Astrocyte (in vitro differentiated cells and primary cell): Measurements from ENCODE around the gene FBXL7. TPM values are rescaled to one million over a fixed set of nuclear protein-coding genes. Genes with fewer than 3 reads are reported as not detected.
A peak's percentile ranks its signal among the peaks of the same experiment; 100 is the strongest.

ENCODE experiments used
- DNase-seq: peaks from one replicate; pipeline ENCODE4 v3.0.0-alpha.2; 2010; ENCODE audit warnings: low read depth
- FAIRE-seq: peaks from 2 replicates; lab custom pipeline; 2011; peaks lifted over from hg19 to GRCh38; lab: Jason Lieb, UNC
- H2AFZ ChIP-seq: 2 replicates; pipeline ENCODE4 v1.6.0; 2012; ENCODE audit warnings: low read depth, low read length, inconsistent platforms
- H3K27ac ChIP-seq: 2 replicates; pipeline ENCODE4 v1.5.1; 2011; ENCODE audit warnings: low read depth, low read length, inconsistent platforms
- H3K27me3 ChIP-seq: 2 replicates; pipeline ENCODE4 v1.6.0; 2011; ENCODE audit warnings: low read length, inconsistent platforms; ENCODE audit not compliant: insufficient read depth
- H3K36me3 ChIP-seq: 2 replicates; pipeline ENCODE4 v1.5.1; 2011; ENCODE audit warnings: low read length, inconsistent platforms; ENCODE audit not compliant: insufficient read depth
- H3K4me1 ChIP-seq: 2 replicates; pipeline ENCODE4 v1.5.1; 2011; ENCODE audit warnings: low read length, inconsistent platforms; ENCODE audit not compliant: insufficient read depth
- H3K4me2 ChIP-seq: 2 replicates; pipeline ENCODE4 v1.6.0; 2012; ENCODE audit warnings: low read length, inconsistent platforms
- H3K4me3 ChIP-seq: 2 replicates; pipeline ENCODE4 v1.5.1; 2011; ENCODE audit warnings: low read depth, mild to moderate bottlenecking, low read length, inconsistent platforms; ENCODE audit not compliant: insufficient read depth
- H3K79me2 ChIP-seq: 2 replicates; pipeline ENCODE4 v1.6.0; 2012; ENCODE audit warnings: mild to moderate bottlenecking, low read length, inconsistent platforms; ENCODE audit not compliant: insufficient read depth
- H3K9ac ChIP-seq: 2 replicates; pipeline ENCODE4 v1.6.0; 2012; ENCODE audit warnings: mild to moderate bottlenecking, low read length, inconsistent platforms
- H3K9me3 ChIP-seq: 2 replicates; pipeline ENCODE4 v1.5.1; 2012; ENCODE audit warnings: low read depth, mild to moderate bottlenecking, low read length, inconsistent platforms; ENCODE audit not compliant: insufficient read depth
- H4K20me1 ChIP-seq: 2 replicates; pipeline ENCODE4 v1.6.0; 2012; ENCODE audit warnings: low read length, inconsistent platforms; ENCODE audit not compliant: insufficient read depth
- H3K27ac Mint-ChIP-seq: one replicate; pipeline ENCODE4 v1.8.0; 2021; ENCODE audit warnings: mild to moderate bottlenecking, mixed read lengths; ENCODE audit not compliant: unreplicated experiment
- H3K27me3 Mint-ChIP-seq: one replicate; pipeline ENCODE4 v1.8.0; 2021; ENCODE audit warnings: low read depth, mixed read lengths; ENCODE audit not compliant: unreplicated experiment
- H3K36me3 Mint-ChIP-seq: one replicate; pipeline ENCODE4 v1.8.0; 2021; ENCODE audit warnings: low read depth, mixed read lengths; ENCODE audit not compliant: unreplicated experiment
- H3K4me1 Mint-ChIP-seq: one replicate; pipeline ENCODE4 v1.8.0; 2021; ENCODE audit warnings: low read depth, mixed read lengths; ENCODE audit not compliant: unreplicated experiment
- H3K4me3 Mint-ChIP-seq: one replicate; pipeline ENCODE4 v1.8.0; 2021; ENCODE audit warnings: mild to moderate bottlenecking, moderate library complexity, mixed read lengths; ENCODE audit not compliant: unreplicated experiment
- H3K9me3 Mint-ChIP-seq: one replicate; pipeline ENCODE4 v1.8.0; 2021; ENCODE audit warnings: mild to moderate bottlenecking, mixed read lengths; ENCODE audit not compliant: unreplicated experiment
- CTCF ChIP-seq: IDR thresholded peaks from 2 replicates; pipeline ENCODE4 v1.5.1; 2011; ENCODE audit warnings: low read depth, mild to moderate bottlenecking, inconsistent platforms, low read length, moderate library complexity; ENCODE audit not compliant: insufficient read depth
- EZH2 ChIP-seq: IDR thresholded peaks from 2 replicates; pipeline ENCODE4 v1.6.1; 2012; ENCODE audit warnings: mild to moderate bottlenecking, low read length, inconsistent platforms; ENCODE audit not compliant: insufficient read depth
- total RNA-seq: library from RNA; stranded (reverse); gene quantifications from 2 replicates; pipeline ENCODE4 v1.2.1, GENCODE V29; 2021

The FBXL7 gene
- total RNA-seq, 1 donor from 2014 or later = 21.0 TPM

- H3K4me1 Mint-ChIP-seq = peaks cover 23% of the 10 kb centered on the region
- H3K27ac ChIP-seq = no peak overlapping the region
These were observed 215.6 kb downstream of the FBXL7 start for GRCh38 chr5:15715535-15715934.

GRCh38 chr5:15715967-15716366 lies 216.0 kb downstream of the FBXL7 start:
- no peak overlapping the region for H3K4me3 ChIP-seq
- Mint-ChIP-seq H3K4me1 (peaks cover 23% of the 10 kb centered on the region), H3K4me3 (no peak overlapping the region), H3K9me3 (no peaks in the 10 kb centered on the region), H3K27ac (no peak overlapping the region), H3K27me3 (no peaks in the 10 kb centered on the region), H3K36me3 (peaks cover 4% of the 10 kb centered on the region)
- H4K20me1 ChIP-seq = peaks cover 25% of the 10 kb centered on the region
- no peak overlapping the region for H3K9ac ChIP-seq
- H3K4me1 ChIP-seq = peaks cover 5% of the 10 kb centered on the region
- no peaks in the 10 kb centered on the region for H3K36me3 ChIP-seq
- peaks cover 7% of the 10 kb centered on the region for H3K79me2 ChIP-seq
- DNase-seq (no peak), FAIRE-seq (no peak)
- no peak overlapping the region for H3K4me2 ChIP-seq
- H2AFZ ChIP-seq = no peak overlapping the region
- H3K27ac ChIP-seq = no peak overlapping the region
- TF ChIP-seq EZH2 (no peak), CTCF (no peak)
- no peaks in the 10 kb centered on the region for H3K27me3 ChIP-seq
- H3K9me3 ChIP-seq = no peaks in the 10 kb centered on the region

More at GRCh38 chr5:15715535-15715934, 215.6 kb downstream of the FBXL7 start:
- H2AFZ ChIP-seq = no peak overlapping the region
- peaks cover 26% of the 10 kb centered on the region for H4K20me1 ChIP-seq
- peaks cover 5% of the 10 kb centered on the region for H3K4me1 ChIP-seq
- TF ChIP-seq EZH2 = no peak
- TF ChIP-seq CTCF = no peak
- no peak overlapping the region for H3K9ac ChIP-seq
- Mint-ChIP-seq H3K27ac (no peak overlapping the region), H3K4me3 (no peak overlapping the region), H3K36me3 (peaks cover 5% of the 10 kb centered on the region), H3K9me3 (no peaks in the 10 kb centered on the region), H3K27me3 (no peaks in the 10 kb centered on the region)
- DNase-seq (no peak), FAIRE-seq (no peak)
- H3K27me3 ChIP-seq = no peaks in the 10 kb centered on the region
- no peaks in the 10 kb centered on the region for H3K9me3 ChIP-seq
- no peak overlapping the region for H3K4me2 ChIP-seq
- no peak overlapping the region for H3K4me3 ChIP-seq
- H3K79me2 ChIP-seq = peaks cover 7% of the 10 kb centered on the region
- H3K36me3 ChIP-seq = no peaks in the 10 kb centered on the region

GRCh38 chr5:15717001-15717400 lies 217.0 kb downstream of the FBXL7 start:
- no peak overlapping the region for H3K9ac ChIP-seq
- DNase-seq = peak; percentile 60
- H3K27ac Mint-ChIP-seq = no peak overlapping the region

More at GRCh38 chr5:15717001-15717400, 217.0 kb downstream of the FBXL7 start:
- peaks cover 20% of the 10 kb centered on the region for H4K20me1 ChIP-seq
- no peaks in the 10 kb centered on the region for H3K36me3 Mint-ChIP-seq
- no peak for TF ChIP-seq EZH2
- TF ChIP-seq CTCF = no peak
- H3K79me2 ChIP-seq = peaks cover 7% of the 10 kb centered on the region
- peaks cover 23% of the 10 kb centered on the region for H3K4me1 Mint-ChIP-seq
- H3K4me3 ChIP-seq = no peak overlapping the region
- H3K4me1 ChIP-seq = peaks cover 5% of the 10 kb centered on the region
- no peaks in the 10 kb centered on the region for H3K27me3 ChIP-seq
- no peaks in the 10 kb centered on the region for H3K9me3 ChIP-seq
- no peaks in the 10 kb centered on the region for H3K36me3 ChIP-seq
- no peak overlapping the region for H2AFZ ChIP-seq
- no peaks in the 10 kb centered on the region for H3K9me3 Mint-ChIP-seq
- no peaks in the 10 kb centered on the region for H3K27me3 Mint-ChIP-seq
- H3K4me3 Mint-ChIP-seq = no peak overlapping the region
- no peak overlapping the region for H3K4me2 ChIP-seq
- no peak overlapping the region for H3K27ac ChIP-seq
- no peak for FAIRE-seq
